B cell (primary cell): ENCODE data around the gene MLXIPL. TPM values are rescaled to one million over a fixed set of nuclear protein-coding genes. Genes with fewer than 3 reads are reported as not detected.
"Not testable (repeated sequence)": the region's sequence is repeated elsewhere in the genome, so short reads cannot be mapped to it uniquely, and the experiment has no call there.

ENCODE experiments used
- ATAC-seq: fragments of 200-7000 bp; cut with Tn5 transposase; one replicate; pipeline ENCODE4 v1.10.0; 2021; ENCODE audit warnings: low read depth, mild to moderate bottlenecking, moderate number of reproducible peaks, moderate library complexity
- CTCF ChIA-PET: fragments of 350-600 bp; sonication (Branson Sonifier 250); formaldehyde crosslinking; loops from one replicate; lab custom pipeline; 2021; ENCODE audit warnings: antibody characterized with exemption, inconsistent platforms; lab: Charles Lee
- POLR2A ChIA-PET: fragments of 350-600 bp; sonication (Branson Sonifier 250); formaldehyde crosslinking; loops from one replicate; lab custom pipeline; 2021; ENCODE audit warnings: antibody characterized with exemption; lab: Charles Lee
- DNase-seq: peaks from one replicate; pipeline ENCODE4 v3.0.0; 2013
- H2AFZ ChIP-seq: 2 replicates; pipeline ENCODE4 v1.6.1; 2012; ENCODE audit warnings: mild to moderate bottlenecking, low read depth, low read length; ENCODE audit not compliant: insufficient read depth, poor library complexity, severe bottlenecking
- H3K27ac ChIP-seq, 2 donors: 1 replicate in 1 of 2; 2 replicates in 1 of 2; pipeline ENCODE4 v1.5.1; 2012 to 2013; ENCODE audit warnings: low read length in 2 of 2, mild to moderate bottlenecking in 2 of 2, moderate library complexity in 1 of 2
- H3K27me3 ChIP-seq, 4 experiments: fragments of 200-600 bp in 1 of 4; sonication (generic) in 1 of 4; replicated peaks in 1 of 4; 1 replicate in 2 of 4; 2 replicates in 2 of 4; pipeline versions ENCODE4 v1.6.1 to v1.7.0; 2013 to 2016; ENCODE audit warnings: low read length in 3 of 4, mild to moderate bottlenecking in 2 of 4, mixed read lengths in 1 of 4, moderate library complexity in 1 of 4; ENCODE audit not compliant: insufficient read depth in 4 of 4, control insufficient read depth in 3 of 4; ENCODE audit errors: control extremely low read depth in 1 of 4
- H3K36me3 ChIP-seq, 2 experiments: replicated peaks in 1 of 2; 1 replicate in 1 of 2; 2 replicates in 1 of 2; pipeline versions ENCODE4 v1.6.1 to v1.7.1; 2013; ENCODE audit warnings: low read length in 1 of 2; ENCODE audit not compliant: insufficient read depth in 2 of 2, control insufficient read depth in 1 of 2; ENCODE audit errors: control extremely low read depth in 1 of 2, extremely low read depth in 1 of 2
- H3K4me1 ChIP-seq, 2 donors: fragments of 200-600 bp in 1 of 2; sonication (generic) in 1 of 2; 1 replicate in 1 of 2; 2 replicates in 1 of 2; pipeline versions ENCODE4 v1.5.1 to v1.6.1; 2013 to 2017; ENCODE audit warnings: low read length in 2 of 2; ENCODE audit not compliant: control insufficient read depth in 2 of 2, insufficient read depth in 2 of 2
- H3K4me2 ChIP-seq: replicated peaks from 2 replicates; pipeline ENCODE3; 2012; ENCODE audit warnings: mild to moderate bottlenecking, low read depth, low read length; ENCODE audit not compliant: poor library complexity, severe bottlenecking
- H3K4me3 ChIP-seq, 5 experiments: fragments of 200-600 bp in 1 of 5; sonication (generic) in 1 of 5; 1 replicate in 3 of 5; 2 replicates in 2 of 5; pipeline versions ENCODE4 v1.5.1 to v1.7.0; 2011 to 2016; ENCODE audit warnings: low read length in 4 of 5, mild to moderate bottlenecking in 4 of 5, low read depth in 2 of 5, control low read depth in 1 of 5, moderate library complexity in 1 of 5; ENCODE audit not compliant: insufficient read depth in 1 of 5; ENCODE audit errors: control extremely low read depth in 1 of 5, extremely low read depth in 1 of 5
- H3K79me2 ChIP-seq: fragments of 200-600 bp; sonication (generic); one replicate; pipeline ENCODE4 v1.6.0; 2016; ENCODE audit warnings: low read length; ENCODE audit not compliant: control insufficient read depth, insufficient read depth
- H3K9ac ChIP-seq: fragments of 200-600 bp; sonication (generic); 2 replicates; pipeline ENCODE4 v1.6.1; 2017; ENCODE audit warnings: mild to moderate bottlenecking, low read length, moderate library complexity
- H3K9me3 ChIP-seq, 3 donors: one replicate each; pipeline versions ENCODE4 v1.6.1 to v1.7.1; 2013; ENCODE audit warnings: low read length in 2 of 3; ENCODE audit not compliant: control insufficient read depth in 2 of 3, insufficient read depth in 1 of 3; ENCODE audit errors: control extremely low read depth in 1 of 3
- H4K20me1 ChIP-seq: 2 replicates; pipeline ENCODE4 v1.6.0; 2012; ENCODE audit warnings: mild to moderate bottlenecking, low read length; ENCODE audit not compliant: insufficient read depth, control insufficient read depth, poor library complexity, severe bottlenecking
- H3K27ac Mint-ChIP-seq: one replicate; pipeline ENCODE4 v1.8.0; 2021; ENCODE audit warnings: mixed read lengths
- H3K27me3 Mint-ChIP-seq: one replicate; pipeline ENCODE4 v1.8.0; 2021; ENCODE audit warnings: mixed read lengths
- H3K4me1 Mint-ChIP-seq: one replicate; pipeline ENCODE4 v1.8.0; 2021; ENCODE audit warnings: mixed read lengths
- H3K4me3 Mint-ChIP-seq: one replicate; pipeline ENCODE4 v1.8.0; 2021; ENCODE audit warnings: mixed read lengths
- H3K9me3 Mint-ChIP-seq: one replicate; pipeline ENCODE4 v1.8.0; 2022; ENCODE audit warnings: mixed read lengths; ENCODE audit not compliant: insufficient read depth
- CTCF ChIP-seq: fragments of 200-600 bp; IDR thresholded peaks from one replicate; pipeline ENCODE4 v1.8.0; 2022; ENCODE audit warnings: antibody characterized with exemption, mild to moderate bottlenecking
- EZH2 ChIP-seq: IDR thresholded peaks from 2 replicates; pipeline ENCODE4 v1.6.1; 2012; ENCODE audit warnings: borderline replicate concordance, low read depth, mild to moderate bottlenecking, moderate library complexity, low read length; ENCODE audit not compliant: insufficient read depth, poor library complexity, severe bottlenecking
- WGBS: methylation state at CpG from one replicate; pipeline ENCODE4 v1.1.5; 2013; ENCODE audit warnings: missing lambda C conversion rate; ENCODE audit not compliant: insufficient coverage; 5-methylcytosine and 5-hydroxymethylcytosine counted together
- intact Hi-C: fragments of 100-400 bp; cut with micrococcal nuclease; formaldehyde crosslinking; loops from one replicate; pipeline ENCODE4 v1.10.0; 2022
- polyA plus RNA-seq: library from polyadenylated mRNA; depleted of rRNA; stranded (reverse); fragments of >200 nt; gene quantifications from 2 replicates; pipeline ENCODE4 v1.2.3, GENCODE V29; 2012
- total RNA-seq, 2 donors: library from RNA; stranded (reverse); fragments of 120-200 nt in 1 of 2; gene quantifications; 1 replicate in 1 of 2; 2 replicates in 1 of 2; pipeline versions ENCODE4 v1.2.3 to v1.2.4, GENCODE V29; 2013 to 2022

The MLXIPL gene
- total and polyA plus RNA-seq, 2 donors (not counting 1 experiment from before 2014, with no cell fraction given) = not detected

DNA sequence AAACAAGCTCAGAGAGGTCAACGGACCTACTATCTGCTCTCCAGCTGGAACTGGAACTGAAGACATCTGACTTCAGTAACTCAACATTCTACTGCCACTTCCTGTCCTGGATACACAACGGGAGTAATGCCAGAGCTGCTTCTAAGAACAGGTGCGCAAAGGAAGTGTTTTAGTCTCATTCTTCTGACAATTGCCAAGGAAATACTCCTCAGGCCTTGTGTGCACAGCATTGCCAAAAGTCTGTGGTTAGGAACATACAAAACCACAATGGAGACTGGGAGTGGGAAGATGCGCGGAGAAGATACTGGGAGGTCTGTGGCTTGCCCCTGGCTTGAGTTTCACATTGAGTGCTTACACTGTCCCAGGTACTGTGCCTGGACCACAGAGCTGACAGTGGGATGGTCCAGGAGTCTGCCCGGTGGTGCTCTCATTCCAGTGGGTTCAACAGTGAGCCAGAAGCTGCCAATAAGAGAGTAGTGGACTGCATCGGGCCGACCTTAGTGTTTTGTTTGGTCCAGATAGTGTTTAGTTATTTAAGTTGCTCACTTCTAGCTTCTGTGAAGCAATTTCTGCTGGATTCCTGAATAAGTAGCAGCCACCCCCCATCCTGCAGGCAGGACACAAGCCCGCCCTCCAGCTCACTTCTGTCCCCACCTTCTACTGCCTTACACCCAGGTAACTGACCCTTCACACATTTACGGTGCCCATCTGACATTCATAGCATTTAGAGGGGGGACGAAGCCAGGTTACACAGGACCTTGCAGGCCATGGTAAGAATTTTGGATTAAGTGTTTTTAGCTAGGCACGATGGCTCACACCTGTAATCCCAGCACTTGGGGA lies 56.3 kb downstream of the MLXIPL start:
- WGBS = 72% methylated on average over 6 of the region's 12 CpGs
- H3K4me1 Mint-ChIP-seq = peaks cover 15% of the 10 kb centered on the region
- intact Hi-C loops = no loop called here
- no peak for DNase-seq
- no peak overlapping the region for H3K4me3 Mint-ChIP-seq
- no peak overlapping the region for H3K4me2 ChIP-seq
- H3K27ac Mint-ChIP-seq = peak overlapping the region; percentile 7
- no peaks in the 10 kb centered on the region for H3K27me3 ChIP-seq
- H3K79me2 ChIP-seq = no peaks in the 10 kb centered on the region
- no peak overlapping the region for H3K27ac ChIP-seq
- H3K4me3 ChIP-seq = no peak overlapping the region
- no peak for TF ChIP-seq EZH2
- no peak for TF ChIP-seq CTCF
- peaks cover 5 to 11% of the 10 kb centered on the region in 2 donors for H3K4me1 ChIP-seq
- ChIA-PET CTCF (no interaction called here), POLR2A (no interaction called here)
- no peaks in the 10 kb centered on the region for H3K27me3 Mint-ChIP-seq
- no peaks in the 10 kb centered on the region for H4K20me1 ChIP-seq
- H3K9me3 Mint-ChIP-seq = no peaks in the 10 kb centered on the region
- H2AFZ ChIP-seq = no peak overlapping the region
- H3K36me3 ChIP-seq = peaks cover 0 to 41% of the 10 kb centered on the region in 2 experiments
- ATAC-seq = no peak
- no peaks in the 10 kb centered on the region for H3K9me3 ChIP-seq
- no peak overlapping the region for H3K9ac ChIP-seq

GRCh38 chr7:73567140-73567539 lies 57.2 kb downstream of the MLXIPL start:
- Mint-ChIP-seq H3K4me3 (no peak overlapping the region), H3K27ac (no peak overlapping the region), H3K4me1 (peaks cover 15% of the 10 kb centered on the region), H3K27me3 (no peaks in the 10 kb centered on the region), H3K9me3 (no peaks in the 10 kb centered on the region)
- Histone ChIP-seq H3K27ac (no peak overlapping the region), H3K4me3 (no peak overlapping the region), H3K4me2 (no peak overlapping the region), H3K4me1 (peaks cover 5 to 11% of the 10 kb centered on the region in 2 donors), H3K9me3 (no peaks in the 10 kb centered on the region), H3K79me2 (no peaks in the 10 kb centered on the region), H4K20me1 (no peaks in the 10 kb centered on the region), H2AFZ (no peak overlapping the region), H3K36me3 (peaks cover 0 to 33% of the 10 kb centered on the region in 2 experiments), H3K27me3 (no peaks in the 10 kb centered on the region), H3K9ac (no peak overlapping the region)
- ATAC-seq (no peak), DNase-seq (no peak)
- CTCF ChIA-PET = no interaction called here
- WGBS = no CpG with 5 or more reads among the region's 4 CpGs
- intact Hi-C loops = no loop called here
- POLR2A ChIA-PET = no interaction called here
- TF ChIP-seq EZH2 = no peak
- TF ChIP-seq CTCF = no peak

DNA sequence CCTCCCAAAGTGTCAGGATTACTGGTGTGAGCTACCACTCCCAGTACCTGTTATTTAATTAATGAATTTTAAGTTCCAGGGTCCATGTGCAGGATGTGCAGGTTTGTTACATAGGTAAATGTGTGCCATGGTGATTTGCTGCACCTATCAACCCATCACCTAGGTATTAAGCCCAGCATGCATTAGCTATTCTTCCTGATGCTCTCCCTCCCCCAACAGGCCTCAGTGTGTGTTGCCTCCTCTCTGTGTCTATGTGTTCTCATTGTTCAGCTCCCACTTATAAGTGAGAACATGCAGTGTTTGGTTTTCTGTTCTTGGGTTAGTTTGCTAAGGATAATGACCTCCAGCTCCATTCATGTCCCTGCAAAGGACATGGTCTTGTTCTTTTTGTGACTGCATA lies 57.9 kb downstream of the MLXIPL start:
- ChIA-PET CTCF (interaction anchor here (0.5 to 1.2 kb wide), 5 partner anchors 10 to 41 kb away, joined by 3 to 5 read pairs (median 3); partner anchors contain the start of genes BCL7B and TBL2), POLR2A (interaction anchor here (0.6 kb wide), 1 partner anchor 1043 kb away, joined by 5 read pairs; no protein-coding TSS in a partner anchor)
- Histone ChIP-seq H3K4me2 (peak overlapping the region; percentile 66), H3K36me3 (peaks cover 0 to 26% of the 10 kb centered on the region in 2 experiments), H3K4me3 (peak overlapping the region in 4 of 5 experiments; percentile 39 to 58 (median 50)), H2AFZ (peak overlapping the region; percentile 80), H3K4me1 (peaks cover 5 to 11% of the 10 kb centered on the region in 2 donors), H3K9ac (peak overlapping the region; percentile 57)
- H3K27me3 Mint-ChIP-seq, DNase-seq, H3K9me3 ChIP-seq, ATAC-seq, H4K20me1 ChIP-seq, H3K27me3 ChIP-seq, H3K79me2 ChIP-seq, H3K27ac ChIP-seq, H3K9me3 Mint-ChIP-seq, intact Hi-C loops: not testable (repeated sequence)
- Mint-ChIP-seq H3K4me3 (peak overlapping the region; percentile 89), H3K27ac (peak overlapping the region; percentile 3), H3K4me1 (peaks cover 15% of the 10 kb centered on the region)
